Frontal cortex (tissue), 4 donors: Measurements from ENCODE around the gene RALGPS1. TPM values are rescaled to one million over a fixed set of nuclear protein-coding genes. Genes with fewer than 3 reads are reported as not detected.

Experiments
- DNase-seq, 2 donors: peaks; one replicate each; pipeline ENCODE4 v3.0.0; 2012; ENCODE audit warnings: low spot score in 2 of 2
- FAIRE-seq: peaks from 2 replicates; lab custom pipeline; 2012; peaks lifted over from hg19 to GRCh38; lab: Jason Lieb, UNC
- total RNA-seq: library from RNA; depleted of rRNA; stranded (reverse); fragments of >200 nt; gene quantifications from one replicate; pipeline ENCODE4 v1.2.3, GENCODE V29; 2014
- donor health status: control.
- donor health status: control.
- donor health status: control.

RALGPS1 gene
- total RNA-seq, 1 donor from 2014 or later = 53.8 TPM

DNA sequence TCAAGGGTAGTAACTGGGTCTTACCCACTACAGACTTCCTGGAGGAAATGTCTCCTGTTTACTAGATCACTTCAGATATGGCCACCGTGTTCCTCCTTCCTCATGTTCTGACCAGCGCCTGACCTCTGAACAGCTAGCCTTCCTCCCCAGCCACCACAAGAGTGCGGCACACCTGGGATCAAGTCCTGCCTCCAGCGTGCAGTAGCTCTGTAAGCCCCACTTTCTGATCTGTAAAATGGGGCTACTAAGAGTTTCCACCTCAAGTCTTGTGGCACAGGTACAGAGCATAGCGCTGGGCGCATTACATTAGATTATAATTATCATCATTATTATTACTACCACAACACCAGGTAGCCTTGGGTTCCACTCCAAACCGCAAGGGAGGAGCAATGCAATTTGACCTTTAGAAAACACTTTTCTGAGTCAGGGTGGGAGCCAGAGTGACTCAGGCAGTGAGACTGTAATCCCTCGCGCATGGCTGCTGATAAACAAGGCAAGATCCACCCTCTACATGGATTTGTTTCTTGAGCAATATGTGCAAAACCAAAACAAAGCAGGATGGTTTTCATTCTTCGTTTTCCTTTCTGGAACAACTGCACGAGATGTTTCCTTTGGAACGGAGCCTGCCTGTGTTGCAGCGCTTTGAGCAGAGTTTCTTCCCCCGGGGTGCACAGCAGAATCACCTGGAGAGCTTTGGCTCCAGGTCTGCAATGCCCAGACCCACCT lies 272.8 kb downstream of the RALGPS1 start:
- peak in 1 of 2 donors; percentile 44 for DNase-seq
- no peak for FAIRE-seq

DNA sequence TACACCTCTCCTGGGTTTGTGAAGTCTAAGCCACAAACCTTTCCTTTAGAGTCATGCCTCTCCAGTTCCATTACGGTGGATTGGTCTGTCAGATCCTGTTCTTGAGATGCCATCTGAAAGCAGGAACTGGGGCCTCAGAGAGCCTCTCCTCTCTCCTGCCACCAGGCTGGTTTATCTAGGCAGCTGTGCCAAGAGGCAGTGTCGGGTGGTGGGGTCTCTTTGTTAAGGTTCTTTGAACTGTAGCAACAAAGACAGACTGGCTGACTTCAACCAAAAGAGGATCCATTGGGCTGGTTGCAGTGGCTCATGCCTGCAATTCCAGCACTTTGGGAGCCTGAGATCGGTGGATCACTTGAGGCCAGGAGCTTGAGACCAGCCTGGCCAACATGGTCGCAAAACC lies 273.8 kb downstream of the RALGPS1 start:
- no peak for FAIRE-seq
- DNase-seq = no peak

DNA sequence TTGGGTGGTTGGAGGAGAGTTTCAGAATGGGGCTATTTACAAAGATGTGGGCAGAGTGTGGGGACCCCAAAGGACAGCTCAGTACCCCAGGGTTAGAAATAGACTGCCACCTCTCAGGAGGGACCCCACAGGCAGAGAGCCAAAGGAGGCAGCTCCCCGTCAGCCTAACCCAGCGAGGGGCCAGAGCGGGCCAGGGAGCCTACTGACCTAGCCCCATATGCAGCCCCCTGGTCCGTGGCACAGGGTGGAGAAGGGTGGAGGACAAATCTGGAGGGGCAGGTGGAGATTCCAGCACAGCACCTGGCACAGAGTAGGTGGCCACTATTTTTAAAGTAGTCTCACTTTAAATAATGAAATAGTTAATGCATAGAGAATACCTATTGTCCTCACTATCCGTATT lies 275.0 kb downstream of the RALGPS1 start:
- FAIRE-seq (no peak), DNase-seq (no peak)

DNA sequence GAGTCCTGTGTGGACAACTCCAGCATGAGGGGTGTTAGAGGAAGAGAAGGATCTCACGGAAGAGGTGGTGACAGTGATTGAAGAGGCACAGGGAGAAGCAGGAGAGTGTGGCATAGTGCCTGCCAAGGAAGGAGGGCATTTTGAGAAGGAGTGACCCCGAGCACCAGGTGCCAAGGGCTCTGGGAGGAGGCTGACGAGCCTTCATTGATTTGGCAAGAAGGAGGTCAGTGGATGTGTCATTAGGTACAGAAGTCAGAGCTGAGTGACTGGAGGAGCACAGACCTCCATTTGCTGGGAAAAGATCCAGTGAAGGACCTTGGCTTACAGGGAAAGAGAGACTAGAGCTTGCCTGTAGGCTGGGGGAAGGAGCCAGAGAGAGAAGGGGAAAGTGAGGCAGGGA lies 278.2 kb downstream of the RALGPS1 start:
- DNase-seq = no peak
- FAIRE-seq = no peak

DNA sequence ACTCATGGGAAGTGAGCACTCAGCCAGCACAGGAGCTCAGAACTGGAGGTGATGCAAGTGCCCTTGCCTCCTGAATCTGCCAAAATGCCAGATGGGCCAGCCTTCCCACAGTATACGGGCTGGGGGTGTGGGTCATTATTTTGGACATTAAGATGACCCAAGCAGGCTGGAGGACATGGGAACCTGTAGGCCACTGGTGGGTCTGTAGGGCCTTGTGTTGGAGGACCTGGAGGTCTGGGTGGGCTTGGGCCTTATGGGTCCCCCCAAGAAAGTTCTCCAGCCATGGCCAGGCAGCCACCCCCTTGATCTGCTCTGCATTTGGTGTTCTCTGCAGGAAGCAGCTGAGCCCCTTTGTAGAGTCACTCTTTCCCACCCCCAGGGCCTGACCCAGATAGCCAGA lies 278.9 kb downstream of the RALGPS1 start:
- FAIRE-seq = no peak
- DNase-seq = no peak

DNA sequence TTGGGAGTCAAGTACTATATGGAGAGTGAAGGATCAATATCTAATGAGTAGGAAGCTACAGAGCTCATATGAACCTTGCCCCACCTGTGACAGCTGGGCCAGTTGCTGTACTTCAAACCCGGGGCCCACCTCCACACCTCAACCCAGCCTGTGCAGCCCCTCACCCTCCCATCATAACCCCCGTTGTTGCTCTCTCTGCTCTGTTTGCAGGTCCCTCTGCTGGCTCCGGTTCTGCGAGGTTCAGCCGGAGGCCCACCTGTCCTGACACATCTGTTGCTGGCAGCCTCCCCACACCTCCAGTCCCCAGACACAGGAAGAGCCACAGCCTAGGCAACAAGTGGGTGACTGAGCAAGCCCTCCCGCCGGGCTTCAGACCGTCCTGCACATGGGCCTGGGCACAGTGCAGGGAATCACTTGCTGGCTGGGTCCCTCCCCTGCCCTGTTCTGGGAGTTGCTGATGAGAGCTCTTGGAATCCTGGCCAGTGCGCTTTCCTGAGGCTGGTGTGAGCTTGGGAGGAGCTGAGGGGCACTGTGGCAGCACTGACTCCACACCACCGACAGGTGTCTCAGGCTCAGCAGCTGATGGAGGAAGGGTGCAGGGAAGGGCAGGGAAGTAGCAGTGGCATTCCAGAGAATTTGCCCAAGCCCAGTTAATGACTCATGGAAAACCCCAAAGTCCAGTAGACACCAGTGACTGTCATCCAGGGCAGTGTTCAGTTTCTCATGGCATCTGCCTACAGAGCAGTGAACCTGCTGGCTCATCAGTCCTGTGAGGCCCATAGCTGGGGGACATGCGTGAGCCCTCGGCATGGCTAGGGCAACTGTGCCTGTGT lies 280.5 kb downstream of the RALGPS1 start:
- DNase-seq = no peak
- no peak for FAIRE-seq

DNA sequence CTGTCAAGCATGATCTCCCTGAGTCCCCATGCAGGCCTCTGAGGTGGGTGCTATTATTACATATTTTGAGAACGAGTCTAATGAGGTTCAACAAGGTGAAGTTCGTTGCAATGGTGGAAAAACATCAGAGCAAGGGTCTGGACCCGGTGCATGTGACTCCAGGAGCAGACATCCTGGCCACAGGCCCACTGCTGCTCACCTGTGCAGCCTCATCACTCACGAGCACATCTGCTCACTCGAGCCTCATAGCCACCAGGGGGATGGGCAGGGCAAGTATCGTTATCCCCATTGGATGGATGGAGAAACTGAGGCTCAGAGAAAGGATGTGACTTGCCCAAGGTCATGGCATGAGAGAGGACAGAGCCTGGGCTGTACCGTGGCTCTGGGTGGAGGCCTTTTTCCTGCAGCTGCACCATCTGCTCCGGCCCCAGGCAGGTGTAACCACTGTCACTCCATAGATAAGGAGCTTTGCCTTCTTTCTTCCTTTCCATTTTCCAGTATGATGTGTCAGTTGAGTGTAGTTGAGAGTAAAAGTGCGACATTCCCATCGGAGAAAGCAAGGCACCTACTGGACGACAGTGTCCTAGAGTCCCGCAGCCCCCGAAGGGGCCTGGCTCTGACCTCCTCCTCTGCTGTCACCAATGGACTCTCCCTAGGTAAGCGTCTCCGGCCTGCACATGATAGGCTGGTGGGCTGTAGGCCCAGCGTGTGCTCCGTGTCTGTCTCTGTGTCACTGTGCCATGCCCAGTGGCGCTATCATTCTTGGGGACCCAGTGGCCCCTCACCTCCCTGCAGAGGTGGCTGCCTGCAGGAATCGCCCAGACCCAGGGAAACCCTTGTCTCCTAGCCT lies 281.6 kb downstream of the RALGPS1 start:
- no peak for FAIRE-seq
- no peak for DNase-seq

DNA sequence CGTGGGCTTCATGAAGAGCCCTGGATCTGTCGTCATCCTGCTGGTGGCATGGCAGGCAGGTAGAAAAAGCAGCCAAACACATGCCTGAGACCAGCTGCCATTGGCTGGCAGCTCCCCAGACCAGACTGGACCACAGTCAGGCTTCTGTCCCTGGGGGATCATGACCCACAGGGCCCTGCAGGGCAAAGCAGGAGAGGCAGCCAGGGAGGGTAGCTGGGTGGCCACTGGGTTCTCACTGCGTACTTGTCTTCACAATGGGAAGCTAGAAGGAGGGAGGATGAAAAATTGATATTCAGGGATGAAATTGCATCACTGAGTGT lies 282.2 kb downstream of the RALGPS1 start:
- FAIRE-seq (no peak), DNase-seq (no peak)

DNA sequence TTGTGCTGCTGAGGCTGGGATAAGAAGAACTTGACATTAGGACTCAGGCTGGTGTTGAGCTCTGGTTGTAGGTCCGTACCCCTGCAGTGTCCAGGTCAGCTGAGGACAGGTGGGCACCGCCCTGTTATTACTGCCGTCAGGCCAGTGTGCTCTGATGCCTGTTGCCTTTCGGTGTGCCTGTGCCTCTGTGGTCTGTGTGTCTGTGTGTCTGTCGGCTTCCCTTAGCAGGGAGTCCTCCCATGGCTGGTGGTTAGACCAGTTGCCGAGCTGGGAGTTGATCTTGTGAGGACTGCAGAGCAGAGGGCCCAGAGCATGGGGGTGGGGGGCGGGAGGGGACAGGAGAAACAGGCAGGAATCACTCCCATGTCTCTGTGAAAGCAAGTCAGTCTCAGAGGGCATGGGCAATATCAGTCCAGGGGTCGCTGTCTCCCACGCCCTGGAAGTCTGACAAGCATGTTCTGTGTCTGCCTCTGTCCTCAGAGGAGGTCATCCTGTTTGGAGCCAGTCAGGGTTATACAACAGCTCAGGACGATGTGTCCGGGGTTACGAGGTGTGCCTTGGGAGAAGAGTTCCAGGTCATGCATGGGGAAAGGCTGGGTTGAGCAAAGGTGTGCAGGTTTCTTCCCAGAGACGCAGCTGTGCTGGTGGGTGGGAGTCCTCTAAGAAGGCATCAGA lies 282.7 kb downstream of the RALGPS1 start:
- FAIRE-seq (no peak), DNase-seq (no peak)

DNA sequence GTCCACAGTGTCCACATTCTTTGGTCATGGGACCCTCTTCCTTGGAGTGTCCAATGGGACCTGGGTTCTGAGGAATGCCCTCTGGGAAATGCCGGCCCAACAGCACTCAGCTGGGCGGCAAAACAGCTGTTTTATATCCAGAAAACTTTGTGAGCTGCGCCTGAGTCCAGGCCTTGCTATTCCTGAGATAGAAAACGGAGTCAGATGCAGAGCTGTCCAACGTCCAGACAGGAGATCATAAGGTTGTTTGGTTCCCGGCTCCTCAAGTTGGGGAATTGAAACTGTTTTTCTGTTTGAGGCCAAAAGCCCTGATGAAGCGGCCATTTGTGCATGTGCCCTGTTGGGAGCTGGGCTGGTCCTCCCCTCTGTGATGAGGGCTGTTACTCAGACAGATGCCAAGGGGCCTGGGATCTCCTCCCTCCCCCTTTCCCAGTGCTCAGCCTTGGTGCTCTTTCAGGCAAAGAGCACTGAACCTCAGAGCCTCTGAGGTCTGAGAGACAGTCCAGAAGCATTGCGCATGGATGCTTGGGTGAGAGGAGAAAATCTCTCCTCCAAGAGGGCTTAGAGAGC lies 283.4 kb downstream of the RALGPS1 start:
- FAIRE-seq (no peak), DNase-seq (no peak)

DNA sequence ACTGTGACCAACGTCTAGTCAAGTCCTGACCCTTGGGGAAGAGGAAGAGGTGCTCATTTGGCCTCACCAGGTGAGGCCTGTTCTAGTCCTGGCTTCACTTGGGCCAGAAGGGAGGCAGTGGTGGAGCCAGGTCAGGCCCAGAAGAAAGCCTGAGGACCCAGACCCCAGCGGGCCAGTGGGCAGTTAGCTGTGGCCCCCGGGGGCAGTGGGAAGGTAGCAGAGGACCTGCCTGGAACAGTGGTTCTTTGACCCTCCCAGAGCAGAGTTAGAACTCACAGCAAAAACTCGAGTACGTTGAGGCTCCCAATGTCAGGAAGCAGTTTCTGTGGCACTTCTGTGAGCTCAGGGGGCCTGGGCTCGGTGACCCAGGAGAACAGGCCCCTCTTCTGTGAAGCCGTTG lies 284.0 kb downstream of the RALGPS1 start:
- no peak for FAIRE-seq
- no peak for DNase-seq

DNA sequence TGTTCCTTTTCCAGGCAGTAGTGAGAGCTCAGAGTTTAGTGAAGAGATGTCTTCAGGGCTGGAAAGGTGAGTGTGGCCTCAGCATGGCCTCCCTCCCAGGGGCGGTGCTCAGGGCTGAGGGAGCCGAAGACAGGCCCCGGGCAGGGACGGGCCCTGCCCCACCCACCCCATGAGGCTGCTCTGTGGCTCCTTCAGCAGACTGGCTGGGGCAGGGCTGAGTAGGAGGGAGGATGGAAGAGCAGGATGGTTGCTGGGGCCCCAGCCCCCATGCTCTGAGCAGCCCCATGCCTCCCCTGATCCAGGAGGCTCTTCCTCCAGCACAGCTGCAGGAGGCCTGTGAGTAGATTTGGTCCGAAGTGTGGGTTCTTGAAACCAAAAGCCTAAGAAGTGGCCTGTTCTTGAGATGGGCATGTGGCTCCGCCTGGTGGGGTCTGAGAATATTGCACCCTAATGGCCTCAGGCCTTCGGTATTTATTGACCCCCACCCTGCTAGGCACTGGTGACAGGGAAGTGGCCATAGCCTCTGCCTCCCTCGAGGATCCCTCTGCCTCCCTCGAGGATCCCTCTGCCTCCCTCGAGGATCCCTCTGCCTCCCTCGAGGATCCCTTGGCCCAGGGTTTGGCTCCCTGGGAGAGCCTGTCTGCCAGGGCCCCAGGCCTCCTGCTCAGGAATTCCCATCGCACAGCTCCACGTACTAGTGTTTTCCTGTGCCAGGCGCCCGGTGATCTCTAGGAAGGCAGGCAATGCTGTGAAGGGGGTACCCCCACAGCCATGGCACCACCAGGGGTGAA lies 284.6 kb downstream of the RALGPS1 start:
- DNase-seq (peak; percentile 67 to 85), FAIRE-seq (no peak)

DNA sequence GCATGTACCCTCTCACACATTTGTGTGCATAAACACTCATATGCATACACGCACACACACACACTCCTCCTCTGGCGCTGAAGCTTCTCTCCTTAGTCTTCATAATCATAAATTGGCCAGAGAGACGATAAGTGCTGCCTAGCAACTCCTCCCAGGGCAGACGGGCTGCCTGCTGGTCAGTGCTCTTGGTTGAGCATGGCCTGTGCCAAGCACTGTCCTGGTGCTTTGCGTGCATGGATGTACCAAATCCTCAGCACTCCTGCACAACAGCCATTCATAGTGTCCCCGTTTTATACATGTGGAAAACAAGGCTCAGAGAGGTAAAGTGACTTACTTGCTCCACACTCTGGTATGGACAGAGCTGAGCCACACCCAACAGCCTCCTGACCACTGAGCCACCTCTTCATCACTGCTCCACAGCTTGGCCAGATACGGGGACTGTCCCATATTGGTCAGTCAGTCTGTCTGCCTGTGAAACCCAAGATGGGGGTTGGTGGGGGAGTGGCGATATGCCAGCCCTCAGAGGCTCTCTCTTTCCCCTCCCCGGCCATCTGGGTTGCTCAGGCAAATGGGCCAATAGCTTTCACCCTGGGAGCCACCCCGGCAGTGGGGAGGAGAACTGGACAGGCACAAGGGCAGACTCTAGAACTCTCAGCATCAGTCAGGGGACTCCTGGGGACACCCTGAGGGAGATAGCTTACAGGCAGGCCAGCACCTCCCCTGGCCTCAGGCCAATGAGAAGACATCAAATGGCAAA lies 285.7 kb downstream of the RALGPS1 start:
- no peak for FAIRE-seq

DNA sequence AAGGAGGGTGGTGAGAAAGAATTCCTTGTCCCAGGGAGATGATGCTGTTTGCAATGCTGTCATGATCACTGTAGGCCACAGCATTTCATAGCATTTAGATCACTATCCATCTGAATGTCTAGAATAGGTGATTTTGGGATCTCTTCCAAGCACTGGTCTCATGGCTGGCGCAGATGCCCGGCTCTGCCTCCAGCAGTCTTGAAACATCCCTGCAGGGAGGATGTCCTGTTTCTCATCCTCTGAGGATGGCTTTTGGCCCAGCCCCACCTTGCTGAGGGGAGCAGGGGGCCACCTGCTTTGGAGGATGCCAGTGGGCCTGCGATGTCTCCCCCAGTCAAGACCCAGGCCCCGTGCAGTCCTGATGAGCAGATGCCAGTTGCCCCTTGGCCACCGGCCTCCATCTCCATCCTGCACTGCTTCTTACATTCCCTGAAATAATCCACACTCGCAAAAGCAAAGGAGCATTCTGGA lies 286.5 kb downstream of the RALGPS1 start:
- FAIRE-seq = no peak

More for the DNA sequence above, 285.7 kb downstream of the RALGPS1 start:
- DNase-seq = no peak

DNA sequence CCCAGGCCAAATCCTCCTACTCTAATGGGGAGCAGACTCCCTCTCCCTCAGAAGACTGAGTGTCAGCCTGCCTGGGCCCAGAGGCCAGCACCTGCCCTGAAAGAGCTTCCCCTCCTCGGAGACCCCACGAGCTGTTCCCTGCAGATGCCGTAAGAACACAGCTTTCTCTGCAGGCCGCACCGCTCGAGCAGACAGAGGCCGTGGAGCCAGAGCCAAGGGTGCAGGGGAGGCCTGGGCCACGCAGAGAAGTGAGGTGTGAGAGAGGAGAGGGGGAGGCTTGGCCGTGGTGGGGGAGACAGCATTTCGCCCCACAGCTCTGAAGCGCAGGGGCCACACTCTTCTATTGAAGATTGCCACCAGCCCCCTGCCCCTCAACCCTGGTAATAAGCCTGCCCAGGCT lies 287.1 kb downstream of the RALGPS1 start:
- FAIRE-seq (no peak), DNase-seq (no peak)

More for the DNA sequence above, 286.5 kb downstream of the RALGPS1 start:
- DNase-seq = no peak

DNA sequence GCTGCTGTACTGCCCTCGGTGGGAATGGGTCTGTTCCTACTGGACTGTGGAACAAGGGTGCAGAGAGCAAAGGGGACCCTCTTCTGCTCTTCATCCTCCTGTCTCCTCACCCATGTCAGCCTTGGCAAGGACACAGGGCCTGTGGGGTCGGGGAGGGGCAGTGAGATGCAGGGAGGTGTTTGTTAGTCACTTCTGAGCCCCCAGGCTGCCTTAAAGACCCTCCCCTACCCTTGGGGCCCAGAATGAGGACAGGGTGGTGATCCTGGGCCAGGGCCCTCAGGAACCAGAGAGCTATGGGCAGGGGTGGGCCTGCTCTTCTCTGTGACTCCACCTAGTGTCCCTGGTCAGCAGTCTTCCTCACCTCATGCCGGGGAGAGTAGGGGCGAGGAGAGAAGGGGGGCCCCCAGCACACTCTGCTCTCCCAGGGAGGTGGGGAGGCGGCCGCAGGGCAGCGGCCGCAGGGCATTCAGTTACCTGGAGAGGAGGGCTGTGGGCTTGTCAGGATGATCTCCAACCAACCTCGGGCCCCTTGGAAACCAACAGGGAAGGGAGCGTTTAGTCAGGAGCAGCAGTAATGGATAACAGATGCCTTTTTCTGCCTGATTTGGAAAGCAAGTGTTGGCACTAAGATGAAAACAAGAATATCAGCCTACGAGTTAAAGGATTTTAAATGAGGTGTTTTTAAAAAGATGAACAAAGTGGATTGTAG lies 288.0 kb downstream of the RALGPS1 start:
- DNase-seq (no peak), FAIRE-seq (no peak)

DNA sequence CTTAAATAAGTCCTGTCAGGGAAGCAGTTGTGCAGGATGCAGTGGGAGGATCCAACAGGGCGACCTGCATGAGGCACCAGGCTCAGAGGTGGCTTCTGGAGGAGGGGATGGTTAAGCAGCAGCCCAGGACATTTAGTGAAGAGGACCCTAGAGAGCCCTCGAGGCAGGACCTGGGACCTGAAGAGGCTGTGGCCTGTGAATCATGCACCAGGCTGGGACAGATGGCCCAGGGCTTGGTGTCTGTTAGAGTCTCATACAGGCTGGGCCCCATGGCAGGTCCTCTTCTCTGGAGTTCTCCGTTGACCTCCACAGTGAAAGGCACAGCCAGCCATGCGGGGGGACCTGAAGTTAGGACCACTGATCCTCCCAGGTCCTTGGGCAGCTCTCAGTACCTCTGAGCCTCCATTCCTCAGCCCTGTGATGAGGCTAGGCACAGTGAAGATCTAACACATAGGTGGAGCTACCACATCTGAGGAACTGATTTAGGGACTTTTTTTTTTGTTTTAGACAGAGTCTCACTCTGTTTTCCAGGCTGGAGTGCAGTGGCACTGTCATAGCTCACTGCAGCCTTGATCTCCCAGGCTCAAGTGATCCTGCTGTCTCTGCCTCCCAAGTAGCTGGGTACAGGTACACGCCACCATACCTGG lies 289.2 kb downstream of the RALGPS1 start:
- no peak for DNase-seq
- no peak for FAIRE-seq
